Suprapubic skin (tissue), 4 donors: ENCODE measurements around the gene GULP1. TPM values are rescaled to one million over a fixed set of nuclear protein-coding genes. Genes with fewer than 3 reads are reported as not detected.

Experiments
- DNase-seq, 2 donors: peaks; one replicate each; pipeline ENCODE4 v3.0.0-alpha.2; 2019; ENCODE audit warnings: low spot score in 2 of 2
- H3K27ac ChIP-seq: fragments of 200-600 bp; sonication (generic); one replicate; pipeline ENCODE4 v1.5.1; 2019
- H3K27me3 ChIP-seq: fragments of 200-600 bp; sonication (generic); one replicate; pipeline ENCODE4 v1.5.1; 2019
- H3K36me3 ChIP-seq: fragments of 200-600 bp; sonication (generic); one replicate; pipeline ENCODE4 v1.5.1; 2019
- H3K4me1 ChIP-seq: fragments of 200-600 bp; sonication (generic); one replicate; pipeline ENCODE4 v1.5.1; 2019
- H3K4me3 ChIP-seq: fragments of 200-600 bp; sonication (generic); one replicate; pipeline ENCODE4 v1.5.1; 2019; ENCODE audit warnings: mild to moderate bottlenecking
- H3K9me3 ChIP-seq: fragments of 200-600 bp; sonication (generic); one replicate; pipeline ENCODE4 v1.5.1; 2019
- CTCF ChIP-seq, 2 donors: fragments of 200-600 bp in 1 of 2; fragments of 450-650 bp in 1 of 2; sonication (generic) in 1 of 2; IDR thresholded peaks; one replicate each; pipeline ENCODE4 v1.5.1; 2016 to 2019; ENCODE audit warnings: antibody characterized with exemption in 2 of 2, mild to moderate bottlenecking in 1 of 2, moderate library complexity in 1 of 2
- EP300 ChIP-seq: sonication (generic); formaldehyde crosslinking; IDR thresholded peaks from one replicate; pipeline ENCODE4 v1.6.1; 2017; ENCODE audit warnings: antibody characterized with exemption
- POLR2A ChIP-seq, 2 donors: fragments of 450-650 bp; IDR thresholded peaks; one replicate each; pipeline ENCODE4 v1.6.1; 2017; ENCODE audit warnings: antibody characterized with exemption in 2 of 2, mild to moderate bottlenecking in 2 of 2, moderate library complexity in 2 of 2
- POLR2AphosphoS5 ChIP-seq, 3 donors: sonication (generic); formaldehyde crosslinking; IDR thresholded peaks; one replicate each; pipeline ENCODE4 v1.6.1; 2017; ENCODE audit warnings: antibody characterized with exemption in 3 of 3
- WGBS: methylation state at CpG from one replicate; pipeline ENCODE4 v1.1.5; 2018; 5-methylcytosine and 5-hydroxymethylcytosine counted together
- total RNA-seq, 4 donors: library from RNA; depleted of rRNA; stranded (reverse); fragments of >200 nt; gene quantifications; one replicate each; pipeline ENCODE4 v1.1.0, GENCODE V29; 2016

Gene GULP1
- total RNA-seq: 10 to 100 TPM; 14.3 to 21.3 (median 17.5) TPM

GRCh38 chr2:188291617-188292347 is at the start of gene GULP1:
TSS of gene GULP1 (plus strand) at chr2:188291874. CDS start at chr2:188477703, 185,829 bp downstream.
- DNase-seq: peak; percentile 83 to 90
- peak within 1 kb of the TSS; percentile 86 for H3K4me3 ChIP-seq
- H3K36me3 ChIP-seq: no peaks in the 10 kb centered on the region
- peaks cover 38% of the 10 kb centered on the region for H3K4me1 ChIP-seq
- no peaks in the 10 kb centered on the region for H3K9me3 ChIP-seq
- 1% methylated on average over 49 of the region's 61 CpGs for WGBS
- no peaks in the 10 kb centered on the region for H3K27me3 ChIP-seq
- TF ChIP-seq POLR2A (IDR thresholded peaks at IDR 0.05): no peak
- TF ChIP-seq EP300: no peak
- TF ChIP-seq POLR2AphosphoS5 (IDR thresholded peaks at IDR 0.05): no peak
- peak; percentile 31 to 70 for TF ChIP-seq CTCF (IDR thresholded peaks at IDR 0.05)
- H3K27ac ChIP-seq: peak within 1 kb of the TSS; percentile 91

- TF ChIP-seq EP300 (no peak), POLR2A (IDR thresholded peaks at IDR 0.05) (no peak), POLR2AphosphoS5 (IDR thresholded peaks at IDR 0.05) (no peak), CTCF (IDR thresholded peaks at IDR 0.05) (no peak)
- Histone ChIP-seq H3K36me3 (no peaks in the 10 kb centered on the region), H3K27ac (no peak overlapping the region), H3K4me3 (no peak overlapping the region), H3K27me3 (no peaks in the 10 kb centered on the region), H3K9me3 (no peaks in the 10 kb centered on the region), H3K4me1 (no peaks in the 10 kb centered on the region)
- WGBS: 83% methylated on average over 1 of the region's 1 CpG
- DNase-seq: no peak
Measured at GRCh38 chr2:188243381-188243780, 48.3 kb upstream of the GULP1 start.

- H3K4me3 ChIP-seq: no peak overlapping the region
- H3K36me3 ChIP-seq: no peaks in the 10 kb centered on the region
- H3K9me3 ChIP-seq: no peaks in the 10 kb centered on the region
- 66% methylated on average over 3 of the region's 3 CpGs for WGBS
- no peak overlapping the region for H3K27ac ChIP-seq
- H3K4me1 ChIP-seq: no peaks in the 10 kb centered on the region
- DNase-seq: no peak
- TF ChIP-seq POLR2A (IDR thresholded peaks at IDR 0.05): no peak
- TF ChIP-seq EP300: no peak
- TF ChIP-seq POLR2AphosphoS5 (IDR thresholded peaks at IDR 0.05): no peak
- no peak for TF ChIP-seq CTCF (IDR thresholded peaks at IDR 0.05)
- H3K27me3 ChIP-seq: no peaks in the 10 kb centered on the region
Measured at GRCh38 chr2:188244383-188244782, 47.3 kb upstream of the GULP1 start.

GRCh38 chr2:188245230-188245629 is 46.4 kb upstream of the GULP1 start:
- no peaks in the 10 kb centered on the region for H3K27me3 ChIP-seq
- H3K4me1 ChIP-seq: no peaks in the 10 kb centered on the region
- no peak for DNase-seq
- H3K27ac ChIP-seq: no peak overlapping the region
- H3K36me3 ChIP-seq: no peaks in the 10 kb centered on the region
- 92% methylated on average over 5 of the region's 5 CpGs for WGBS
- H3K4me3 ChIP-seq: no peak overlapping the region
- no peak for TF ChIP-seq POLR2A (IDR thresholded peaks at IDR 0.05)
- no peaks in the 10 kb centered on the region for H3K9me3 ChIP-seq

GRCh38 chr2:188248513-188248912 is 43.2 kb upstream of the GULP1 start:
- no peak overlapping the region for H3K4me3 ChIP-seq
- H3K9me3 ChIP-seq: no peaks in the 10 kb centered on the region
- no peaks in the 10 kb centered on the region for H3K27me3 ChIP-seq
- H3K36me3 ChIP-seq: no peaks in the 10 kb centered on the region
- H3K27ac ChIP-seq: no peak overlapping the region
- DNase-seq: no peak
- TF ChIP-seq CTCF (IDR thresholded peaks at IDR 0.05) (no peak), POLR2A (IDR thresholded peaks at IDR 0.05) (no peak), EP300 (no peak), POLR2AphosphoS5 (IDR thresholded peaks at IDR 0.05) (no peak)
- 91% methylated on average over 2 of the region's 2 CpGs for WGBS
- no peaks in the 10 kb centered on the region for H3K4me1 ChIP-seq
